ENCODE measurements around the gene DTD1. TPM values are rescaled to one million over a fixed set of nuclear protein-coding genes. Genes with fewer than 3 reads are reported as not detected.

Gene DTD1
- total and polyA plus RNA-seq, 2 of the 13 experiments (the other 11 are each of a cell fraction or from before 2014, with no cell fraction given): 41.2 to 79.3 TPM

GRCh38 chr20:18742841-18743240 is 155.0 kb downstream of the DTD1 start:
- TF ChIP-seq JUND (CRISPR knock-in tag; IDR thresholded peaks at IDR 0.05) (no peak), RXRB (CRISPR knock-in tag; IDR thresholded peaks at IDR 0.05; ENCODE audit: borderline replicate concordance) (no peak), ATM (IDR thresholded peaks at IDR 0.05; ENCODE audit: borderline replicate concordance) (no peak), ETV6 (CRISPR knock-in tag; conservative IDR thresholded peaks at IDR 0.05) (no peak), MBD4 (IDR thresholded peaks at IDR 0.05; ENCODE audit: borderline replicate concordance, low read length) (no peak), ZKSCAN5 (CRISPR knock-in tag; IDR thresholded peaks at IDR 0.05) (no peak), ZMAT5 (CRISPR knock-in tag; IDR thresholded peaks at IDR 0.05; ENCODE audit: borderline replicate concordance, low read depth) (no peak), SNAI1 (CRISPR knock-in tag; IDR thresholded peaks at IDR 0.05; ENCODE audit: borderline replicate concordance) (no peak), ZNF331 (CRISPR knock-in tag; IDR thresholded peaks at IDR 0.05) (no peak), ZFX (CRISPR knock-in tag; IDR thresholded peaks at IDR 0.05; ENCODE audit: low read depth) (no peak), CREM (IDR thresholded peaks at IDR 0.05) (no peak), CREM (CRISPR knock-in tag; IDR thresholded peaks at IDR 0.05) (no peak), MNT (IDR thresholded peaks at IDR 0.05) (no peak), ZNF234 (CRISPR knock-in tag; conservative IDR thresholded peaks at IDR 0.05) (no peak)
- H3K27ac ChIP-seq (ENCODE audit: extremely low read length, insufficient read depth, low read length): no peak overlapping the region
- H3K27me3 ChIP-seq (ENCODE audit: control insufficient read depth in 1 of 2, insufficient read depth in 2 of 2, low read length in 2 of 2): no peaks in the 10 kb centered on the region
- H3K4me1 ChIP-seq (ENCODE audit: insufficient read depth, low read length): no peaks in the 10 kb centered on the region
- peaks cover 3 to 6% of the 10 kb centered on the region in 2 experiments; a peak in 4 of 5 replicates for H3K36me3 ChIP-seq (replicated peaks in 1 of 2; ENCODE audit: control insufficient read depth in 1 of 2, insufficient read depth in 2 of 2, low read length in 2 of 2)
- ChIA-PET POLR2A (no interaction called here), CTCF (ENCODE audit: low intra/inter-chr PET ratio, low total read pairs) (no interaction called here)
- H3K4me3 ChIP-seq (replicated peaks in 1 of 3; ENCODE audit: insufficient read depth in 1 of 3, low read depth in 2 of 3, low read length in 3 of 3): no peak overlapping the region
- H3K9ac ChIP-seq (ENCODE audit: insufficient read depth, low read depth, low read length): no peak overlapping the region
- no TSS peak for BruUV-seq (replicated peaks)
- DNase-seq (ENCODE audit: low spot score) (no peak), FAIRE-seq (no peak), ATAC-seq (no peak)
- H2AFZ ChIP-seq (ENCODE audit: low read length): no peak overlapping the region
- 88% methylated on average over 3 of the region's 3 CpGs for WGBS (ENCODE audit: low lambda C conversion rate)
- intact Hi-C loops (cut with micrococcal nuclease; ENCODE audit: unreplicated experiment) (no loop called here), in situ Hi-C loops (cut with HindIII; ENCODE audit: extremely low pct_ligation_motif_present, low pct_unique_long_range_greater_than_20kb) (no loop called here)
- H3K4me2 ChIP-seq (ENCODE audit: low read depth, low read length): no peak overlapping the region
- H3K79me2 ChIP-seq (ENCODE audit: insufficient read depth, low read length): no peaks in the 10 kb centered on the region
- H3K9me3 ChIP-seq (ENCODE audit: low read length): no peaks in the 10 kb centered on the region
- no peaks in the 10 kb centered on the region for H4K20me1 ChIP-seq (ENCODE audit: insufficient read depth, low read length)
